A549 (cell line): Measurements from ENCODE around the gene CASP7.

Experiments used
- KDM1A ChIP-seq: fragments of 200-600 bp; sonication (generic); IDR thresholded peaks from 2 replicates; pipeline ENCODE4 v1.6.1; 2016; ENCODE audit warnings: low read depth, mild to moderate bottlenecking
- SREBF2 ChIP-seq: fragments of 450-650 bp; IDR thresholded peaks from 2 replicates; pipeline ENCODE4 v1.6.1; 2014; ENCODE audit warnings: mild to moderate bottlenecking, moderate library complexity
- TF ChIP-seq, protein P1 (sequence below): fragments of >200 bp; sonication (Bioruptor Twin); formaldehyde crosslinking; IDR thresholded peaks from 3 replicates; pipeline ENCODE4 v1.5.1; 2016

GRCh38 chr10:113712755-113713639 lies 33.3 kb downstream of the CASP7 start:
- TF ChIP-seq, protein P1, sequence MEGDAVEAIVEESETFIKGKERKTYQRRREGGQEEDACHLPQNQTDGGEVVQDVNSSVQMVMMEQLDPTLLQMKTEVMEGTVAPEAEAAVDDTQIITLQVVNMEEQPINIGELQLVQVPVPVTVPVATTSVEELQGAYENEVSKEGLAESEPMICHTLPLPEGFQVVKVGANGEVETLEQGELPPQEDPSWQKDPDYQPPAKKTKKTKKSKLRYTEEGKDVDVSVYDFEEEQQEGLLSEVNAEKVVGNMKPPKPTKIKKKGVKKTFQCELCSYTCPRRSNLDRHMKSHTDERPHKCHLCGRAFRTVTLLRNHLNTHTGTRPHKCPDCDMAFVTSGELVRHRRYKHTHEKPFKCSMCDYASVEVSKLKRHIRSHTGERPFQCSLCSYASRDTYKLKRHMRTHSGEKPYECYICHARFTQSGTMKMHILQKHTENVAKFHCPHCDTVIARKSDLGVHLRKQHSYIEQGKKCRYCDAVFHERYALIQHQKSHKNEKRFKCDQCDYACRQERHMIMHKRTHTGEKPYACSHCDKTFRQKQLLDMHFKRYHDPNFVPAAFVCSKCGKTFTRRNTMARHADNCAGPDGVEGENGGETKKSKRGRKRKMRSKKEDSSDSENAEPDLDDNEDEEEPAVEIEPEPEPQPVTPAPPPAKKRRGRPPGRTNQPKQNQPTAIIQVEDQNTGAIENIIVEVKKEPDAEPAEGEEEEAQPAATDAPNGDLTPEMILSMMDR = no peak
- TF ChIP-seq SREBF2 = no peak
- no peak for TF ChIP-seq KDM1A
